Activated gamma-delta T cell treated with anti-CD3 and anti-CD28 coated beads, Interleukin-2, amount 50 U/mL, for 16 hours (primary cell): ENCODE measurements around the gene DNAJC28.
"Not testable (repeated sequence)": the region's sequence is repeated elsewhere in the genome, so short reads cannot be mapped to it uniquely, and the experiment has no call there.

Experiments
- DNase-seq: peaks from one replicate; pipeline ENCODE4 v3.0.0-alpha.2; 2020; ENCODE audit warnings: low read depth

Gene DNAJC28

GRCh38 chr21:33491373-33492102, at the start of gene DNAJC28:
DNAJC28 (minus strand) TSS chr21:33491716; CDS start chr21:33489393, 2,323 bp downstream.
- peak; percentile 94 for DNase-seq

- DNase-seq, result no peak
These were observed 49.7 kb upstream of the DNAJC28 start for GRCh38 chr21:33541105-33541711.

GRCh38 chr21:33540711-33541104, 49.2 kb upstream of the DNAJC28 start:
- no peak for DNase-seq

GRCh38 chr21:33539616-33540015, 48.1 kb upstream of the DNAJC28 start:
- DNase-seq, result no peak

GRCh38 chr21:33537212-33537611, 45.7 kb upstream of the DNAJC28 start:
- no peak for DNase-seq

GRCh38 chr21:33531007-33531406, 39.5 kb upstream of the DNAJC28 start:
- no peak for DNase-seq

GRCh38 chr21:33522953-33523349, 31.4 kb upstream of the DNAJC28 start:
- DNase-seq, result no peak

GRCh38 chr21:33522297-33522952, 30.9 kb upstream of the DNAJC28 start:
- no peak for DNase-seq

- DNase-seq, result no peak
These were observed 27.4 kb upstream of the DNAJC28 start for GRCh38 chr21:33518899-33519298.

- no peak for DNase-seq
These were observed 22.7 kb upstream of the DNAJC28 start for GRCh38 chr21:33514229-33514628.

- DNase-seq, result no peak
These were observed 21.0 kb upstream of the DNAJC28 start for GRCh38 chr21:33512481-33512880.

- DNase-seq, result no peak
These were observed 20.1 kb upstream of the DNAJC28 start for GRCh38 chr21:33511639-33512038.

- no peak for DNase-seq
These were observed 19.3 kb upstream of the DNAJC28 start for GRCh38 chr21:33510826-33511225.

- DNase-seq, result not testable (repeated sequence)
These were observed 15.5 kb upstream of the DNAJC28 start for GRCh38 chr21:33507003-33507402.

GRCh38 chr21:33505833-33506232, 14.3 kb upstream of the DNAJC28 start:
- DNase-seq, result no peak

GRCh38 chr21:33496345-33496744, 4.8 kb upstream of the DNAJC28 start:
- DNase-seq, result no peak

GRCh38 chr21:33495743-33496142, 4.2 kb upstream of the DNAJC28 start:
- DNase-seq, result no peak

- no peak for DNase-seq
These were observed 2.2 kb upstream of the DNAJC28 start for GRCh38 chr21:33493756-33494155.

- DNase-seq, result no peak
These were observed 1.1 kb upstream of the DNAJC28 start for GRCh38 chr21:33492571-33492970.

GRCh38 chr21:33490991-33491372, 534 bp downstream of the DNAJC28 start:
- DNase-seq, result no peak

GRCh38 chr21:33488936-33489335, 2.6 kb downstream of the DNAJC28 start:
- DNase-seq, result no peak

GRCh38 chr21:33487996-33488395, 3.5 kb downstream of the DNAJC28 start:
- no peak for DNase-seq

GRCh38 chr21:33481314-33481943, 10.1 kb downstream of the DNAJC28 start:
- no peak for DNase-seq
